GF-D8 (cell line): ENCODE measurements around the gene EYA2.

ENCODE experiments used
- DNase-seq: peaks from one replicate; lab custom pipeline; 2025; lab: John Stamatoyannopoulos, UW

The EYA2 gene

DNA sequence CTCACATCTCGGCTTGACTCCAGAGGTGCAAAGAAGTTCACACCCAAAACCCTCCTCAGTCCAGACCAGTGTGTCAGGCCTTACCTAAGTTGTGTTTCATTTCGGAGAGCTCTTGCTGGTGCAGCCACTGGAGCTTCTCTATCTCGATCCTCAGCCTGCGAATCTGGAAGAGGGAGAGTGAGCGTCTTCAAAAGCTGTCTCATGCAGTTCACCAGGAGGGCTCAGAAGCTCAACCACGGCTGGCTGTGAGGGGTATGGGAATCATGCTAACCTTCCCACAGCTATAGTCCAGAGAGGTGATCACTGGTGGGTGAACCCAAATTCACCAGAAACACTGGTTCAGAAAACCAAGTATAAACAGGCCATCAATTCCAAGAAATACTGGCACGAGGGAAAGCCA is 332.5 kb downstream of the EYA2 start:
- DNase-seq: no peak

DNA sequence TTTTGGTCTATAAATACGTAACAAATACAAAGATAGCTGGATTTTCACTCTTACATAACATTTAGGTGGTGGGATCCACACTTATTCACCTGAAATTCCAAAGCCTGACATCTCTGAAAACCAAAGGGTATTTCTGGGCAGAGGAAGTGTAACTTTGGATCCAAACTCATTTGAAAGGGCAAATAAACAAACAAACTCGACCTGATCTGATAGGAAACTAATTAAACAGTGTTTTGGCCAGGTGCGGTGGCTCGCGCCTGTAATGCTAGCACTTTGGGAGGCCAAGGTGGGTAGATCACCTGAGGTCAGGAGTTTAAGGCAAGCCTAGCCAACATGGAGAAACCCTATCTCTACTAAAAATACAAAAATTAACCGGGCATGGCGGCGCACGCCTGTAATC is 332.9 kb downstream of the EYA2 start:
- DNase-seq: no peak

DNA sequence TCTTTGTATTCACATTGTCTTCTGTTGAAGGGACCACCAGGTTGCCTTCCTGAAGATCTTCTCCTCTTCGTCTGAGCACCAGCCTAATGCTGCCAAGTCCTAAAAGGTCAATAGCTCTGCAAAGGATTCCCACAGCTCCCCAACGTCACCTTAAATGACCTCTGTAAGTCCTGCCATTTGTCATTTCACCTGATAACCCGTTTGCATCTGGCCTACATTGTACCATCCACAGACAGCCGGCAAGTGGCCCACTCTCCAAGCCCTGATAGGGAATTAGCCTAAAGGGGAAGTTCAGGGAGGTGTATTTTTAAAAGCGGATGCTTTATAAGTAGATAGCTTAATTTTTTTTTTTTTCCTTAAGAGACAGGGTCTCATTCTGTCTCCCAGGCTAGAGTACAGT is 334.0 kb downstream of the EYA2 start:
- DNase-seq: no peak

DNA sequence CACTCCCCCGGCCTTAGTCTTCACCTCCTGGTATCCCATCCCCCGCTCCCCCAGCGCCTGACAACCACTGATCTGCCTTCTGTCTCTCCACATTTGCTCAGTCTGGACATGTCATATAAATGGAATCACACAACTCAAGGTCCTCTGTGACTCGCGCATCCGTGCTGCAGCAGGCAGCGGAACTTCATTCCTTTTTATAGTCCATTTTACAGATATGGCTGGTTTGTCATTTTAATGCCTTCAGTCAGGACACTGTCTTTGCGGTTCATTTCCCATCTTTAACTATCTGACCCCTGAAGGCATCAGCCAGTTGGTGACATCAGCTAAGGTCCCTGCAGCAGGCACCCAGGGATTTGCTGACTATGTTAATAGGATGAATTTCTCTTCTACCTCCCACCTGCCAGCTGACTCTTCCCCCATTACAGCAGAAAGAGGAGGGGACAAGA is 336.2 kb downstream of the EYA2 start:
- DNase-seq: no peak

DNA sequence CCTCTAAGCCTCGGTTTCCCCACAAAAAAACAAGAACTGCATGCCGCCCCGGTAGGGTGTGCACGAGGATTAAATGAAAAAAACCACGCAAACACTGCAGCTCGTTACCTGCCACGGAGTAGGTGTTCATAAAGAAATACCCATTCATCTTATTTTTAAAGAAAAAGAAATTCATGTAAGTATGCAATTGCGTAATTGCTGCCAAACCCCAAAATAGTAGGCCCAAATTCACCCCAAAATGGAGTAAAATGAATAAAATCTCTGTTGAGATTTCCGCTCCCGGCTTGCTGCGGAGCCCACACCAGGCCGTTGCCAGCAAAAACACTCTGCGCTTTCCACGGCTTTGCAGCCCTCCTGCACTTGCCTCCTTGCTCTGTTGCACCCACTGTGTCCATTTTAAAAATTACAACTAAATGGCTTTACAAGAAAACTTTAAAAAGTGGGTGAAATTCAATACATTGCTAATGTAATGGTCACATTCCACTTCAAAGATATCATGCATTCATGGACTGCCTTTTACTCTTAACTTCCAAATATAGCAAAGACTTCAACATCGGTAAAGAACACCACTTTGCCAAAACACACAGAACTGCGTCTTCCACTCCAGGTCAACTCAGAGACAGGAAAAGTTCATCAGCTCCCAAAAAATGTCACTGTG is 336.9 kb downstream of the EYA2 start:
- DNase-seq: no peak

DNA sequence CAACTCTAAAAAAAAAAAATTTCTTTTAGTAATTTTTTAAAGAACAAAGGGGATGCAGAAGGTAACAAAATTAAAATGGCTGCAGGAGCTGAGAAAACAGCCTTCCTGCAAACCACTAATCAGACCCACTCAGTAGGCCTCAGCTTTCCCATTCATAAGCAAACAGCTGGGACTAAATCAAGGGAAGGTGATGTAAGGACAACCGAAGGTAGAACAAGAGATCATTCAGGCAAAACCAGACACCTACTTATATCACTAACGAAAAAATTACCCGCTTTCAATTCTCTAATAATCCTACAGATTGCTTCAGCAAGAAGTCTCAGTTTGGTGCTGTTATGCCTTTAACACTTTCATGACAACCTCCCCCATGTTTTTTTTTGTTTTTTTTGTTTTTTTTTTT is 337.9 kb downstream of the EYA2 start:
- no peak for DNase-seq

DNA sequence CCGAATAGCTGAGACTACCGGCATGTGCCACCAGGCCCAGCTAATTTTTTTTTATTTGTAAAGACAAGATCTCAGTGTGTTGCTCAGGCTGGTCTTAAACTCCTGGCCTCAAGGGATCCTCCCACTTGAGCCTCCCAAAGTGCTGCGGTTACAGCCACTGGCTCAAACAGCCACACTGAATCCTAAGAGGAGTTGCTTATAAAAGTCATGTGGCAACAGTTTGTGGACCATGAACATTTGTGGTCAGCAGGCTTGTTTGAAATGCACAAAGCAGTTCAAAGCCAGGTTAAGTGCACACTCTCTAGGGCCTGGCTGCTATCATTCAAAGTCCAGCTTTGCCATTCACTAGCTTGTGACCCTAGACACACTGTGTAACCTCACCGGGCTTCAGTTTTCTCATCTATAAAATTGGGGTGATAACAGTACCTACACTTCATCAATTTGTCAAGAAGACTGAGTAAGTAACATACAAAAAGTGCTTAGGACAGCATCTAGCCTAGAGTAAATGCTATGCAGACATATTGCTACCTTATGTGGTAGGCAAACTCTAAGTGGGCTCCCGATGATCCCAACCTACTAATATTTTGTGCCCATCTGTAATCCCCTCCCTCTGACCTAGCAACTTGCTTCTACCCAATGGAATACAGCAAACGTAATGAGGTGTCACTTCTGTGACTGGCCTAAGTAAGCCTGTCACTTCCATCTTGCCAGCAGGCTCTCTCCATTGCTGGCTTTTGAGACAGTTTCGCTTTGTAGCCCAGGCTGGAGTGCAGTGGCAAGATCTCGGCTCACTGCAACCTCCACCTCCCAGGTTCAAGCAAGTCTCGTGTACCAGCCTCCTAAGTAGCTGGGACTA is 338.9 kb downstream of the EYA2 start:
- DNase-seq: no peak

DNA sequence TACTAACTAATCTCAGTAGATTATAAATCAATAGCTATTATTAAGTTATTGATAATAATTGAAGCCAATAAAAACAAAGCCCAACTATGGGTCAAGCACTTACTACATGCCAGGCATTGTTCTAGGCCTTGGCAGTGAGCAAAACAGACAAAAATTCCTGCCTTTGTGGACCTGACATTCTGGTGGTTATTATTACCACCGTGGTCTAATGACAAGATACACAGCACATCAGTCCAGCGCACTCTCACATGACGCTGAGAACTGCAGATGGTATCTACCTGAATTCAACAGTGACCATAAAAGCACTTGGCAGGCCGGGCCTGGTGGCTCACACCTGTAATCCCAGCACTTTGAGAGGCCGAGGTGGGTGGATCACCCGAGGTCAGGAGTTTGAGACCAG is 340.5 kb downstream of the EYA2 start:
- DNase-seq: no peak

DNA sequence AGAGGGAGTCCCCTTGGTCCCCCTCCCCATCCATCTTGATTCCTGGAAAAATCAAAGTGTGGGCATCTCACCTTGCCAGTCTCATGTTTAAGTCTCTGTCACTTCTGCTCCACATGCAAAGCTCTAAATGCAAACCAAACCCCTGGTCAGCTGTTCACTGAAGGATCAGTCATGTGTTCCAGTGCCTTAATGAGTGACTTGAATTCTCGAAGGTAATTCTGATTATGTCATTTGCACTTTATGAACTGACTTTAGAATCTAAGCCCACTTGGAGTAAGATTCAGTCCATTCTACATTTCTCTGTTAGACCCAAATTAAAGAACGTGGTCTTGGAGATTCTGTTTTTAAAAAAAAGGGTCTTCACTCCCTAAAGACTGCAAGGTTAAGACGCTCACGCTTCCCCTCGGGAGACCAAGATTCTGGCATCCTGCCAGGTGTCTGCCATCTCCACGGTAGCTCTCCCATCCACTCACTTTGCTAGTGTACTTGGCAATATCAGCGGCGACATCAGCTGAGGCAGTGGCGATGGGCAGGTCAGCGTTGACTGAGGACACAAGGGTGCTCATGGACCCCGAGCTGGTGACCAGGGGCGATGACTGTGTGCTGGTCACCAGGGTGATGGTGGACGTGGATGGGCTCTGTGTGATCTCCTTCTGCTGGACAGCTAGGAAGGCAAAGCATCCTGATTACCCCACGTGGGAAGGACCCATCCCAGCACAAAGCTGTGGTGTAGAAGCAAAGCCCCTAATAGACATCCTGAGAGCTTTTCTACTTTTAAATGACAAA is 341.4 kb downstream of the EYA2 start:
- no peak for DNase-seq

DNA sequence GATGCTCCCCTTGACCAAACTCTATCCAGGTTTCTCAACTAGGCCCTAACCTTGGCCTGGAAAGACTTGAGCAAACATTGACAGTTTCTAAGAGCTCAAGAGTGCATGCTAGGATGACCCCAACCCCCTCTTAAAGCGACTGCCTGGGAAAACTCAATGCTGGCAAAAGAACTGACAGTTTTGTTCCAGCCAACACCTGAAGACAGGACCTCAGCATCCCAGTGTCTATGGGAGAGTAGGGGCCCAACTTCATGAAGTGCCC is 341.9 kb downstream of the EYA2 start:
- DNase-seq: no peak

DNA sequence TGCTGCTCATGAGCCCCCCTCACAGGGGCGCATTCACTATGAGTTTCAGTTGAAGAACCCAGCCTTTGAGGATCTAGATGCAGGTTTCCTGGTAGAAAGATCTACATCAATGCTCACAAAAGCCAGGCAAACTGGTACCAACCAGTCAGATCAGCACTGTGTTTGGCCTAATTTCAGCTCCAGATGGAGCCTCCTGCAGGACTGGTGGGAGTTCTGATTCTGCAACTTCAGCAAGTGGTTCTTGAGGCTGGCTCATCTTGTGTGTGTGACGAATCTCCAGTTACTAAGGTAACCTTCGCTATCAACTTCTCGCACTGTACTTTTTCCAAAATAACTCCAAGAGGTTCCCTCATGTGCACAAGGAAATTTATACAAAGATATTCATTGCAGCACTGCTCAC is 343.1 kb downstream of the EYA2 start:
- no peak for DNase-seq
